Dermis microvascular lymphatic vessel endothelial cell (primary cell): Measurements from ENCODE around the gene PTAR1. TPM values are rescaled to one million over a fixed set of nuclear protein-coding genes. Genes with fewer than 3 reads are reported as not detected.
"Not testable (repeated sequence)": the region's sequence is repeated elsewhere in the genome, so short reads cannot be mapped to it uniquely, and the experiment has no call there.

Source experiments
- DNase-seq, 2 donors: peaks; one replicate each; pipeline versions ENCODE4 v3.0.0 to v3.0.0-alpha.2; 2010; ENCODE audit warnings: low read depth in 2 of 2
- total RNA-seq: library from RNA; depleted of rRNA; stranded (reverse); fragments of >200 nt; gene quantifications from 2 replicates; pipeline ENCODE4 v1.2.1, GENCODE V29; 2014

The PTAR1 gene
- total RNA-seq: 35.3 and 52.2 TPM in 2 replicates

- DNase-seq: peak; percentile 76 to 90
Observed at GRCh38 chr9:69759421-69760277, at the start of gene PTAR1. Gene PTAR1 (minus strand): TSS chr9:69760011. CDS start chr9:69759938, 73 bp downstream.

GRCh38 chr9:69809304-69809863 lies 49.6 kb upstream of the PTAR1 start:
- DNase-seq: peak in 1 of 2 donors; percentile 42

GRCh38 chr9:69806627-69807026 lies 46.8 kb upstream of the PTAR1 start:
- DNase-seq: no peak

GRCh38 chr9:69805962-69806515 lies 46.2 kb upstream of the PTAR1 start:
- DNase-seq: no peak

GRCh38 chr9:69801989-69802388 lies 42.2 kb upstream of the PTAR1 start:
- no peak for DNase-seq

GRCh38 chr9:69800027-69800426 lies 40.2 kb upstream of the PTAR1 start:
- not testable (repeated sequence) for DNase-seq

GRCh38 chr9:69799521-69799920 lies 39.7 kb upstream of the PTAR1 start:
- DNase-seq: not testable (repeated sequence)

GRCh38 chr9:69798744-69799143 lies 38.9 kb upstream of the PTAR1 start:
- DNase-seq: no peak

GRCh38 chr9:69797675-69798074 lies 37.9 kb upstream of the PTAR1 start:
- no peak for DNase-seq

- no peak for DNase-seq
Observed at GRCh38 chr9:69794356-69794755, 34.5 kb upstream of the PTAR1 start.

GRCh38 chr9:69785757-69786156 lies 25.9 kb upstream of the PTAR1 start:
- peak in 1 of 2 donors; percentile 12 for DNase-seq

GRCh38 chr9:69773258-69773657 lies 13.4 kb upstream of the PTAR1 start:
- no peak for DNase-seq

GRCh38 chr9:69771775-69772418 lies 12.1 kb upstream of the PTAR1 start:
- DNase-seq: no peak

GRCh38 chr9:69768716-69769115 lies 8.9 kb upstream of the PTAR1 start:
- no peak for DNase-seq

GRCh38 chr9:69768101-69768500 lies 8.3 kb upstream of the PTAR1 start:
- no peak for DNase-seq

- DNase-seq: not testable (repeated sequence)
Observed at GRCh38 chr9:69763862-69764261, 4.1 kb upstream of the PTAR1 start.

- no peak for DNase-seq
Observed at GRCh38 chr9:69762527-69762926, 2.7 kb upstream of the PTAR1 start.

- DNase-seq: no peak
Observed at GRCh38 chr9:69760278-69760610, 433 bp upstream of the PTAR1 start.

- no peak for DNase-seq
Observed at GRCh38 chr9:69759021-69759420, 790 bp downstream of the PTAR1 start.

GRCh38 chr9:69757996-69758675 lies 1.7 kb downstream of the PTAR1 start:
- no peak for DNase-seq

- no peak for DNase-seq
Observed at GRCh38 chr9:69755205-69755604, 4.6 kb downstream of the PTAR1 start.

- DNase-seq: no peak
Observed at GRCh38 chr9:69753830-69754229, 6.0 kb downstream of the PTAR1 start.
